DND-41 (cell line): ENCODE data around the gene RNASE12.
"Not testable (repeated sequence)": the region's sequence is repeated elsewhere in the genome, so short reads cannot be mapped to it uniquely, and the experiment has no call there.

Experiments used
- ATAC-seq: fragments of 200-7000 bp; cut with Tn5 transposase; 3 replicates; pipeline ENCODE4 v1.9.1; 2021; ENCODE audit warnings: low read depth; ENCODE audit not compliant: insufficient read depth
- DNase-seq: peaks from one replicate; pipeline ENCODE4 v3.0.0-alpha.2; 2020
- H2AFZ ChIP-seq: 2 replicates; pipeline ENCODE4 v1.6.0; 2012; ENCODE audit warnings: low read depth, low read length
- H3K27ac ChIP-seq: 2 replicates; pipeline ENCODE4 v1.5.1; 2012; ENCODE audit warnings: low read length, inconsistent platforms
- H3K27me3 ChIP-seq: fragments of 200-600 bp; sonication (generic); 2 replicates; pipeline ENCODE4 v1.6.0; 2012; ENCODE audit warnings: low read length, mild to moderate bottlenecking, inconsistent platforms; ENCODE audit not compliant: insufficient read depth, poor library complexity
- H3K36me3 ChIP-seq: 2 replicates; pipeline ENCODE4 v1.5.1; 2012; ENCODE audit warnings: low read length, inconsistent platforms; ENCODE audit not compliant: insufficient read depth
- H3K4me1 ChIP-seq: 2 replicates; pipeline ENCODE4 v1.5.1; 2012; ENCODE audit warnings: mild to moderate bottlenecking, low read length; ENCODE audit not compliant: insufficient read depth
- H3K4me2 ChIP-seq: 2 replicates; pipeline ENCODE4 v1.6.0; 2012; ENCODE audit warnings: mild to moderate bottlenecking, moderate library complexity, low read length, inconsistent platforms; ENCODE audit not compliant: insufficient read depth
- H3K4me3 ChIP-seq, 2 experiments: fragments of 200-600 bp in 1 of 2; shearing (Covaris generic) in 1 of 2; 2 replicates each; pipeline ENCODE4 v1.5.1; 2012 to 2016; ENCODE audit warnings: inconsistent platforms in 2 of 2, low read length in 2 of 2, mild to moderate bottlenecking in 2 of 2, low read depth in 1 of 2, moderate library complexity in 1 of 2
- H3K79me2 ChIP-seq: 2 replicates; pipeline ENCODE4 v1.6.0; 2012; ENCODE audit warnings: low read length, inconsistent platforms; ENCODE audit not compliant: insufficient read depth
- H3K9ac ChIP-seq: 2 replicates; pipeline ENCODE4 v1.6.0; 2012; ENCODE audit warnings: low read depth, mild to moderate bottlenecking, inconsistent platforms, low read length, moderate library complexity
- H3K9me3 ChIP-seq: 2 replicates; pipeline ENCODE4 v1.5.1; 2012; ENCODE audit warnings: low read length, moderate library complexity, mild to moderate bottlenecking, inconsistent platforms; ENCODE audit not compliant: insufficient read depth, severe bottlenecking
- H4K20me1 ChIP-seq: 2 replicates; pipeline ENCODE4 v1.6.0; 2012; ENCODE audit warnings: low read length; ENCODE audit not compliant: insufficient read depth
- CTCF ChIP-seq: IDR thresholded peaks from 2 replicates; pipeline ENCODE4 v1.5.1; 2012; ENCODE audit warnings: borderline replicate concordance, low read length, moderate library complexity, mild to moderate bottlenecking; ENCODE audit not compliant: poor library complexity, severe bottlenecking; ENCODE audit errors: extremely low read depth
- EZH2 ChIP-seq: IDR thresholded peaks from 3 replicates; pipeline ENCODE4 v1.6.1; 2012; ENCODE audit warnings: borderline replicate concordance, low read depth, mild to moderate bottlenecking, moderate library complexity, low read length, inconsistent platforms; ENCODE audit not compliant: severe bottlenecking

The RNASE12 gene

DNA sequence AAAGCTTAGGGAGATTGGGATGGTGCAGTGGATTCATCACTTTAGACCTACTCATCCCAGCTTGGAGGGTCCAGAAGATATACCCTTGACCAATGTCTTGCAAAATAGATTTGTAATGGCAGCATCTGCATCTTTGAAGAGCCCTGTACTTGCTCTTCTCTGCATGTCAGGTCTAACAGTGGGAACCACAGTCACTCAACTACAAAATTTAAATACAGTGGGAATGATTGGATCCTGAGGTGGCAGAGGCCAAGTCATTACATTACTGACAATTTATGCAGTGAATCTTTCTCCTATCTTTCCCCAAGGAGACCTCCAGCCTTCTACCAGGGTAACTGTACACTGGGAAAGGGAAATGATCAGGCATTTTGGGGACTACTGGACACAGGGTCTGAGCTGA lies 22.1 kb downstream of the RNASE12 start:
- Histone ChIP-seq H3K79me2 (no peaks in the 10 kb centered on the region), H3K4me3 (no peak overlapping the region), H3K36me3 (no peaks in the 10 kb centered on the region), H2AFZ (no peak overlapping the region), H4K20me1 (no peaks in the 10 kb centered on the region), H3K4me1 (no peaks in the 10 kb centered on the region), H3K4me2 (no peak overlapping the region), H3K9me3 (no peaks in the 10 kb centered on the region), H3K27me3 (peaks cover 4% of the 10 kb centered on the region), H3K27ac (no peak overlapping the region), H3K9ac (no peak overlapping the region)
- ATAC-seq (no peak), DNase-seq (no peak)
- TF ChIP-seq EZH2 (no peak), CTCF (no peak)

- TF ChIP-seq EZH2: no peak
- no peak for TF ChIP-seq CTCF
- Histone ChIP-seq H3K4me1 (no peaks in the 10 kb centered on the region), H3K9ac (no peak overlapping the region), H2AFZ (no peak overlapping the region), H3K79me2 (no peaks in the 10 kb centered on the region), H3K27ac (no peak overlapping the region), H3K27me3 (peaks cover 4% of the 10 kb centered on the region), H4K20me1 (no peaks in the 10 kb centered on the region), H3K9me3 (no peaks in the 10 kb centered on the region), H3K36me3 (no peaks in the 10 kb centered on the region), H3K4me2 (no peak overlapping the region), H3K4me3 (no peak overlapping the region)
- ATAC-seq (no peak), DNase-seq (no peak)
Observed at GRCh38 chr14:20568393-20568792, 22.8 kb downstream of the RNASE12 start.

GRCh38 chr14:20567199-20567598 lies 24.0 kb downstream of the RNASE12 start:
- H3K4me2 ChIP-seq, H3K36me3 ChIP-seq, H2AFZ ChIP-seq, H3K27me3 ChIP-seq, H4K20me1 ChIP-seq, H3K79me2 ChIP-seq, H3K4me3 ChIP-seq, ATAC-seq, H3K9me3 ChIP-seq, H3K4me1 ChIP-seq, H3K27ac ChIP-seq, H3K9ac ChIP-seq, DNase-seq: not testable (repeated sequence)

- no peaks in the 10 kb centered on the region for H3K79me2 ChIP-seq
- TF ChIP-seq EZH2: no peak
- no peaks in the 10 kb centered on the region for H3K9me3 ChIP-seq
- DNase-seq: no peak
- H4K20me1 ChIP-seq: no peaks in the 10 kb centered on the region
- no peaks in the 10 kb centered on the region for H3K4me1 ChIP-seq
- no peak overlapping the region for H3K4me3 ChIP-seq
- H2AFZ ChIP-seq: no peak overlapping the region
- no peak for ATAC-seq
- no peak overlapping the region for H3K4me2 ChIP-seq
- H3K36me3 ChIP-seq: no peaks in the 10 kb centered on the region
- no peak overlapping the region for H3K27ac ChIP-seq
- H3K9ac ChIP-seq: no peak overlapping the region
- H3K27me3 ChIP-seq: peaks cover 7% of the 10 kb centered on the region
Observed at GRCh38 chr14:20564501-20564997, 26.6 kb downstream of the RNASE12 start.
